HL-60 (cell line): ENCODE measurements around the gene ATP1A3.

ENCODE experiments used
- POLR2AphosphoS5 ChIP-seq: IDR thresholded peaks from 2 replicates; pipeline ENCODE4 v1.6.1; 2012; ENCODE audit warnings: low read depth
- TF ChIP-seq, protein P1 (sequence below): IDR thresholded peaks from one replicate; pipeline ENCODE4 v1.5.1; 2011; ENCODE audit warnings: low read length, control low read depth, inconsistent platforms; ENCODE audit not compliant: insufficient read depth
- TF ChIP-seq, protein P2 (sequence below): IDR thresholded peaks from 2 replicates; pipeline ENCODE4 v1.6.1; 2012; ENCODE audit warnings: low read depth; ENCODE audit not compliant: insufficient replicate concordance

DNA sequence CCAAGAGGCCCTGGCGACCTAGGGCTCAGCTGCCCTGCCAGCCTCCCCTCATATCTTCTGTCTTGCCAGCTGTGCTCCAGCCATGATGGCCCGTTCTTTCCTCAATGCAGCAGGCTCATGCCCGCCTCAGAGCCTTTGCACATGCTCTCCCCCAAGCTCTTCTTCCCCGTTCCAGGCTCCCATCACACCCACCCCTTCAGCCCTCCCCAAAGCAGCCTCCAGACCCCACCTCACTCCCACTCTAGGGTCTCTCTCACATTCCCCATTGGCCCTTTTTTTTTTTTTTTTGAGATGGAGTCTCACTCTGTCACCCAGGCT is 29.9 kb upstream of the ATP1A3 start:
- TF ChIP-seq, protein P1, sequence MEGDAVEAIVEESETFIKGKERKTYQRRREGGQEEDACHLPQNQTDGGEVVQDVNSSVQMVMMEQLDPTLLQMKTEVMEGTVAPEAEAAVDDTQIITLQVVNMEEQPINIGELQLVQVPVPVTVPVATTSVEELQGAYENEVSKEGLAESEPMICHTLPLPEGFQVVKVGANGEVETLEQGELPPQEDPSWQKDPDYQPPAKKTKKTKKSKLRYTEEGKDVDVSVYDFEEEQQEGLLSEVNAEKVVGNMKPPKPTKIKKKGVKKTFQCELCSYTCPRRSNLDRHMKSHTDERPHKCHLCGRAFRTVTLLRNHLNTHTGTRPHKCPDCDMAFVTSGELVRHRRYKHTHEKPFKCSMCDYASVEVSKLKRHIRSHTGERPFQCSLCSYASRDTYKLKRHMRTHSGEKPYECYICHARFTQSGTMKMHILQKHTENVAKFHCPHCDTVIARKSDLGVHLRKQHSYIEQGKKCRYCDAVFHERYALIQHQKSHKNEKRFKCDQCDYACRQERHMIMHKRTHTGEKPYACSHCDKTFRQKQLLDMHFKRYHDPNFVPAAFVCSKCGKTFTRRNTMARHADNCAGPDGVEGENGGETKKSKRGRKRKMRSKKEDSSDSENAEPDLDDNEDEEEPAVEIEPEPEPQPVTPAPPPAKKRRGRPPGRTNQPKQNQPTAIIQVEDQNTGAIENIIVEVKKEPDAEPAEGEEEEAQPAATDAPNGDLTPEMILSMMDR: no peak
- TF ChIP-seq, protein P2, sequence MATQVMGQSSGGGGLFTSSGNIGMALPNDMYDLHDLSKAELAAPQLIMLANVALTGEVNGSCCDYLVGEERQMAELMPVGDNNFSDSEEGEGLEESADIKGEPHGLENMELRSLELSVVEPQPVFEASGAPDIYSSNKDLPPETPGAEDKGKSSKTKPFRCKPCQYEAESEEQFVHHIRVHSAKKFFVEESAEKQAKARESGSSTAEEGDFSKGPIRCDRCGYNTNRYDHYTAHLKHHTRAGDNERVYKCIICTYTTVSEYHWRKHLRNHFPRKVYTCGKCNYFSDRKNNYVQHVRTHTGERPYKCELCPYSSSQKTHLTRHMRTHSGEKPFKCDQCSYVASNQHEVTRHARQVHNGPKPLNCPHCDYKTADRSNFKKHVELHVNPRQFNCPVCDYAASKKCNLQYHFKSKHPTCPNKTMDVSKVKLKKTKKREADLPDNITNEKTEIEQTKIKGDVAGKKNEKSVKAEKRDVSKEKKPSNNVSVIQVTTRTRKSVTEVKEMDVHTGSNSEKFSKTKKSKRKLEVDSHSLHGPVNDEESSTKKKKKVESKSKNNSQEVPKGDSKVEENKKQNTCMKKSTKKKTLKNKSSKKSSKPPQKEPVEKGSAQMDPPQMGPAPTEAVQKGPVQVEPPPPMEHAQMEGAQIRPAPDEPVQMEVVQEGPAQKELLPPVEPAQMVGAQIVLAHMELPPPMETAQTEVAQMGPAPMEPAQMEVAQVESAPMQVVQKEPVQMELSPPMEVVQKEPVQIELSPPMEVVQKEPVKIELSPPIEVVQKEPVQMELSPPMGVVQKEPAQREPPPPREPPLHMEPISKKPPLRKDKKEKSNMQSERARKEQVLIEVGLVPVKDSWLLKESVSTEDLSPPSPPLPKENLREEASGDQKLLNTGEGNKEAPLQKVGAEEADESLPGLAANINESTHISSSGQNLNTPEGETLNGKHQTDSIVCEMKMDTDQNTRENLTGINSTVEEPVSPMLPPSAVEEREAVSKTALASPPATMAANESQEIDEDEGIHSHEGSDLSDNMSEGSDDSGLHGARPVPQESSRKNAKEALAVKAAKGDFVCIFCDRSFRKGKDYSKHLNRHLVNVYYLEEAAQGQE: no peak
- no peak for TF ChIP-seq POLR2AphosphoS5
